Stimulated activated CD8-positive, alpha-beta memory T cell treated with anti-CD3 and anti-CD28 coated beads, Interleukin-12 subunit alpha, Interleukin-12 subunit beta, amount 100 ng/mL, for 1 hour (primary cell): ENCODE measurements around the gene VENTX.

Source experiments
- DNase-seq: peaks from one replicate; pipeline ENCODE4 v3.0.0-alpha.2; 2020; ENCODE audit warnings: low read depth

The VENTX gene

GRCh38 chr10:133201948-133202725, 35.5 kb upstream of the VENTX start:
- no peak for DNase-seq

GRCh38 chr10:133202778-133203651, 34.6 kb upstream of the VENTX start:
- DNase-seq, result no peak

- no peak for DNase-seq
Observed at GRCh38 chr10:133203652-133204195, 33.9 kb upstream of the VENTX start.

GRCh38 chr10:133204226-133205015, 33.2 kb upstream of the VENTX start:
- DNase-seq, result no peak

- no peak for DNase-seq
Observed at GRCh38 chr10:133205146-133205545, 32.5 kb upstream of the VENTX start.

GRCh38 chr10:133206356-133207040, 31.2 kb upstream of the VENTX start:
- no peak for DNase-seq

- no peak for DNase-seq
Observed at GRCh38 chr10:133207041-133207600, 30.5 kb upstream of the VENTX start.

GRCh38 chr10:133207627-133208026, 30.0 kb upstream of the VENTX start:
- DNase-seq, result no peak

GRCh38 chr10:133208466-133208865, 29.2 kb upstream of the VENTX start:
- DNase-seq, result no peak

- no peak for DNase-seq
Observed at GRCh38 chr10:133209117-133209516, 28.5 kb upstream of the VENTX start.

- DNase-seq, result no peak
Observed at GRCh38 chr10:133209641-133210040, 28.0 kb upstream of the VENTX start.

- no peak for DNase-seq
Observed at GRCh38 chr10:133210398-133211140, 27.1 kb upstream of the VENTX start.

GRCh38 chr10:133211141-133211830, 26.4 kb upstream of the VENTX start:
- no peak for DNase-seq

GRCh38 chr10:133211959-133212852, 25.4 kb upstream of the VENTX start:
- no peak for DNase-seq

GRCh38 chr10:133212853-133213494, 24.7 kb upstream of the VENTX start:
- no peak for DNase-seq

- no peak for DNase-seq
Observed at GRCh38 chr10:133213641-133214467, 23.8 kb upstream of the VENTX start.
